ENCODE data around the gene JUP.
A peak's percentile ranks its signal among the peaks of the same experiment; 100 is the strongest.

The JUP gene

DNA sequence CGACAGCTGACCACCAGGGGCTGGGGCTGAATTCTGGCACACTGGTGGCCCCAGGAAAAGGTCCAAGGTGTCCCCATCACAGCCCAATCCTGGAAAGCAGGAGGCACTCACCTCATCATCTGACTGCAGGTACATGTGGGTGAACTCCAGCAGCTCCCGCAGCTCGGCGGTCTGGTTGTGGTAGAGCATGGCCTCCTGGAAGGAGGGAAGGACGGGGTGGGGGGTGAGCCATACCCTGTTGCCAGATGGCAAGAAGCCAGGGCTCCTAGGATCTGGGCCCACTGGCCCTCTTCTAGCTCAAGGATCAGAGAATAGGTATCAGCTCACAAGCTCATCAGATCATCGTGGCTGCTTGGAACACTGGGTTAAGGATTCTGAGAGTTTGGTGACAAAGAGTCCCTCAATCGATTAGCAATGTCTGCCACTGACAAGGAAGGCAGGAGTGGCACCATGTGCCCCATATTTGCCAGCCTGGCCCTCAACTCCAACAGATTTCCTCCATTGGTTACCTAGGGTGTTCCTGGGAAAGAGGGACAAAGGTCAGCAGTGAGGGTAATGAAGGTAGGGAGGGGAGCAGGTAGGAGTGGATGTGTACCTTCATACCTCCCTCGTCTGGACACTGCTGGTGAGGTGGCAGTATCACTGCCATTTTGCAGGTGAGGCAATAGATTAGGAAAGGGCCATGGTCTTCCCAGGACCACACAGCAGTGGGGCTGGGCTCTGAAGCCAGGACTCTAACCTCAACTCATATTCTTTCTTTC, 20.4 kb upstream of the JUP start:
- no peak for DNase-seq

DNA sequence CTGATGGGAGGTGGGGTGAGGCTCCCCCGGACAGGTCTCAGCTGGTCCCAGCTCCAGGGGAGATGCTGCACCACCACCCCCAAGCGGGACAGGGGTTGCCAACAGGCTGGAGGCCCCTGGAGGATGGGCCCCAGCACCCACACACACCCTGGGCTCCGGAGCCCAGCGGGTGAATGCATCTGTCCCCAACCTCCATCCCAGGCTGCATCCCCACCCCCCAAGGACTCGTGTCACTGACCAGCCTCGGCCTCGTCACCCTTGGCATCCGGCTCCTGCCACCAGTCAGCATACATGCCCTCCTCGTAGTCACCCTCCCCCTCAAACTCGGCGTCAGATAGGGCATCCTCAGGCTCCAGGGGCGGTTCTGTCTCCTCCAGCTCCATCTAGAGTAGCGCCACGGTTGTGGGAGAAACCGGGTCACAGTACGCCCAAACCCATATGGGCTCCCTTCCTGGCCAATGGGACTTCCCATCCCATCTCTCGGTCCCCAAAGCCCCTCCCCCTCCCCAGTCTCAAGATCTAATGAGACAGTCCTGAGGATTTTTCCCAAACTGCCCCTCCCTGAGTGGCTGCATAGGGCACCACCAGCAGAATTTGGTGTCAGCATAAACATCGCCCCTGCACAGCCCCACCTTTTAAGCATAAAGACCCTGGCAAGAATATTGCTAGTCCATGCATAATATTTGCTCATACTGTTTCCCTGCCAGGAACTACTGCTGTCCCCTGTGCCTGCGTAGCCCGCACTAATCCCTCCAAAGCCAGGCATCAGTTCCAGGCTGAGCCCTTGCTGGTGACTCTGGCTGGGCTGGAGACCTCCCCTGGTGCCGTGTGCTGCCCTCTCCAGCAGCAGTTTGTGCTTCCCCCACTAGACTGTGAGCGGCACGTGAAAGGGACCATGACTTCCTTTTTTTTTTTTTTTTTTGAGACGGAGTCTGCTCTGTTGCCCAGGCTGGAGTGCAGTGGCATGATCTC, 16.8 kb upstream of the JUP start:
- no peak for DNase-seq

DNA sequence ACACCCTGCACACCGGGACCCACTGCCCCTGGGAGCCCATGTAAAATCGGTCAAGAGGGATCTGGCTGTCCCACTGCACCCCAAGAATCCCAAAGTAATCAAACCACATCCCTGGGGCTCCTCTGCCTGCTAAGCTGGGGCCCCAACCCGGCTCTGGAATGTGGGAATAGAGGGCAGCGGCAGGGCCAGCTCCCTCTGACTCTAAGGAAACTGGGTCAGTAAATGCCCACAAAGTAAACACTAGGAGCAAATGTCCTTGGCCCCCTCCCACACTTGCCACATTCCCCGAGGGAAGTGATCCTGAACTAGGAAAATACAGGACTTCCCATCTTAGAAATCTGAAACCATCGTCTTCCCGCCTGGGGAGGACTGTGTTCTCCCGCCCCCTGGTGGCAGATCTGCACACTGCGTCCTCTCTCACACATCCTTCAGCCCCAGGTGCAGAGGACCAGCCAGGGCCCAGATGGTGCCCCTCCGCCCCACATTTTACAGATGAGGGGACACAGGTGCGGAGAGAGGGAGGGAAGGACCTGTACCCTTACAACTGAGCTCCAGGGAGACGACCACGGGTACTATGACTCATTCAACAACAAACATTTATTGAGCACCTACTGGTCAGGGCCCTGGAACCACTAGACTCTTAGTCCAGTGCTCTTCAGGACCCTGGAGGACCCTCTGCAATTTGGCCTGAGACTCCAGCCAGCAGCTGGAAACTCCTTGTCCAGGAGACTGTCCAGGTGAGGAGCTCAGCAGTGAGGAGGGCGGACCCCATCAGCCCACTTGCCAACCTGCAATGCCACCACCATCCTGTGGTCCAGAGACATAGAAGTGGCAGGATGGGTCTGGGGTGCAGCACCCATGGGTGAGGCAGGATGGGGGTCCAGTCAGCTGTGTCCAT, 15.1 kb upstream of the JUP start:
- peak in 1 of 2 experiments; percentile 59 for DNase-seq

DNA sequence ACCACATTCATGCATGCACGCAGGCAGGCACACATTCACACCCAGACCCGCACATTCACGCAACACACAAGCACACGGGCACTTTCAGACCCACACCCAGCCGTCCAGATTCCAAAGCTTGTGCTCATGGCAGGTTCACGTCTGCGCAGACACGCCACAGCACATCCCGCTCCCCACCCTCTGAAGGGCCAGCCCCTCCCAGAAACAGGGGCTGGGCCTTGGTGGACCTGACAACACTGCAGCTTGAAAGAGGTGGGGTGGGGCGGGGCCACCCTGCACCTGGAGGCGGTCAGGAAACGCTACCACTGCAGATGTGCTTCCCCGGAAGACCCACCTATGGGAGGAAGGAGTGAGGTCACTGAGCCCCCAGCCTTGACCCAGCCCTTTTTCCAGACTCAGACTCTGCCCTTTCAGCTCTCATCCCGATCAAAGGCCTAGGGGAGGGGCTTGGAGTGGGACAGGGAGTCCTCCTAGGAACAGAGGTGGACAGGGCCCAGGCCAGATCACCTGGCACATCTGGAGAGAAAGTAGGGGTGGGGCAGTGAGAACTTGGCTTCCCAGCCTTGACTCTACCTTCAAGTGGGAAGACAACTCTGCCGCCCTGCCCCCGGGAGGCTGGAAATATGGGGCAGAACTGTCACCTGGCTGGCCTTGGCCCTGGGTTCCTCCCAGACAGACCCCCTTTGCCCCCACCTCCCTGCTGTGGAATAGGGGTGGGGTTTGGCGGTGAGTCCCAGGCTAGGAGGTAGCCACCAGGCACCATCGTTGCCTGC, 14.3 kb upstream of the JUP start:
- no peak for DNase-seq

DNA sequence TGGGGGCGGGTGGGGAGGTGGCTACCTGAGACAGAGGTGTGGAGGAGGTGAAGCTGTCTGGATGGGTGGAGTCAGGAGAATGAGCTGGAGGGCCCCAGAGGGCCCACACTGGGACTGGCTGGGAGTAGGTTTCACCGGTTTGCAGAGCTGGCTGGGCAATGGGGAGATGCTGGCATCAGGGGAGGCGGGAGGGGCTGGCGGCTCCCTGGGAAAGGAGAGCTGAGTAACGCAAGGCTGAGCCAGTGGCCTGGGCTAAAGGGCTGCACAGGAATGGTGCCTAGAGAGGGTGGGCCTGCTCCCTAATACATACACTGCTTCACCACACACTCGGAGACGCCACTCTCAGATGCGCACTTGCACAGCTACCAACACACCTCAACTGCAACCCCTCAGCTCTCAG, 12.9 kb upstream of the JUP start:
- no peak for DNase-seq

DNA sequence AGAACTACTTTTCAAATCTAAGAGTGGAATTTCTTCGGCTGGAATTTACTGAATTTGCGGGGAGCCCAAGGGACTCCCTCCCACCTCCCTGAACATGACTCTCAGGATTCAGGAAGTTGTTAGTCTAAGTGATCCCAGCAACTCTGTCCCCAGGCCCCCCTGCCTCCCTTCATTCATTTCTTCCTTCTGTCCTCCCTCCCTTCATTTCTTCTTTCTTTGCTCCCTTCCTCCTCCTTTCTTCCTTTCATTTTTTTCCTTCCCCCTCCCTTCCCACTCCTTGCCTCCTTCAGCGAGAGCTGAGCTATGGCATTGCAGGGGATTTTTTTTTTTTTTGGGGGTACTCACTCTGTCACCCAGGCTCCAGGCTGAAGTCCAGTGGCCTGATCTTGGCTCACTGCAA, 10.9 kb upstream of the JUP start:
- DNase-seq, result no peak

DNA sequence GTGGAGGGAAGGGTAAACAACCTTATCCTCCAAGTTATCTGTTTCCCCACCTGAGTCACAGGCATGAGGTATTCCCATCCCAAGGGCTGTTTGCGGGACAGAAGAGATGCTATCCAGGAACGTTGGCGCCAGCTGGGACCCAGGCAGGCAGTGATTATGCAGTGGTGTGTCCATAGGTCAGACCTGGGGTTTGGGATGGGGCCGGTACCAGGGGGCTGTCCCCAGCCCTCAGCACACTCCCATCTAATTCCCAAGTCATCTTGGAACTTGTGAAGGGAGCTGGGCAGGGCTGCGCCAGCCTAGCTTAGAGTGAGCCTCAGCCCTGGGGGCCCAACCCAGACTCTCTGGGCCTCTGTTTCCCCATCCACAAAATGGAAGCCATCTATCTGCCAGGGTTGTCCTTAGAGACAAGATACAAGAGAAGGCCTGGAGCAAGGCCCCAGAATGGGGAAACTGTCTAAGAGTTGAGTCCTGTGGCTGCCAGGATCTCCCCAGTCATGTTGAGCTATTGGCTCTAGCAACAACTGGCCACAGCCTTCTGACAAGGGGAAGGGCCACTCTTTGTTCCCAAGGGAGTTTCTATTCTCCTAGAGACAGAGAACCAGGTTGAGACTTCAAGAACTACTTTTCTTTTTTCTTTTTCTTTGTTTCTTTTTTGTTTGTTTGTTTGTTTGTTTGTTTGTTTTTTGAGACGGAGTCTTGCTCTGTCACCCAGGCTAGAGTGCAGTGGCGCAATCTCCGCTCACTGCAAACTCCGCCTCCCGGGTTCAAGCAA, 9.8 kb upstream of the JUP start:
- no peak for DNase-seq

DNA sequence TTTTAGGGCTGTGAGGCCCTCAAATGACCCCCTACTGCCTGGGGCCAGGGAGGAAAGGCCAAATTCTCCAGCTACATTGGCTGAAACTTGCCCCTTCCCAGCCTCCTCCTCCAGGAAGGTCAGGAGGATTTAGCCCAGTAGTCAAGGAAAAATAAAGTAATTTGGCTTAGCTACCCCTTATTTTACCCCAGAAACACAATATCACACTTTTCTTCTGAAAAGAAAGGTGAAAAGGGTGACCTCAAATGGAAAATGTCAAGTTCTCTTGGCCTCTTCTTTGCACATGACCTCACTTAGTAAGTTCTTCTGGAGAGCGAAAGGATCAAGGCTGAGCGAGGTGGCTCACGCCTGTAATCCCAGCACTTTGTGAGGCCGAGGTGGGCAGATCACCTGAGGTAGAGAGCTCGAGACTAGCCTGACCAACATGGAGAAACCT, 8.0 kb upstream of the JUP start:
- DNase-seq, result no peak

DNA sequence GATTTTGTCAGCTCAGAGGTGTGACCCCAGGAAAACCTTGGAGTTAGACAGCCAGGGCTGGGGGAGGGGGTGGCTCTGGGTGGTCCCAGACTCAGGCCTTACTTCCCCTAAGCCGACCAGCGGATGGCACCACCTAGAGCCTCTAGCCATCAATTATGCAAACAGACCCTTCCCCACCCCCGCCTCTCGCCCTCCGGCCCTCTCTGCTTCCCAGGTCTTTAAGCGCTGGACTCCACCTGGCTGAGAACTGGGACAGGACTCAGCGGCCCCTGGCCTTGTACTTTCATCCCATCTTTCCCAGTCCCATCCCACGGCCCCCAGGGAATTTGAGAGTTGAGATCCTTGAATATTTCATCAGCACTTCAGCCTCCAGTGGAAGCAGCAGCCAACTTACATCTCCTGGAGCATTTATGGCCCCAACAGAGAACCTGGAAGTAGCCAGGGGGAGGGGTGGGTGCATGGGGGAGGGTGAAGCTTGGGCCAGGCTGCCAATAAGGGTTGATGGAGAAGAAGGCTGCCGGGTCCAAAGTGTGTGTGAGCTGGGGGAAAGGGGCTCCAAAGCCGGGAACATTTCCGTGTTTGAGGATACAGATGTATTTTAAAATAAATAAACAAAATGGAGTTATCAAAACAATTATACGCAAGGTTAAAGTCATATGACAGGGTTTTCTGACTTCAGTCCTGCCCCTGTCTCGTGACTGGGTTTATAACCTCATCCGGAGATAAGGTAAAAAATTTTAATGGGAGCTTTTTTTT, 7.5 kb upstream of the JUP start:
- no peak for DNase-seq

DNA sequence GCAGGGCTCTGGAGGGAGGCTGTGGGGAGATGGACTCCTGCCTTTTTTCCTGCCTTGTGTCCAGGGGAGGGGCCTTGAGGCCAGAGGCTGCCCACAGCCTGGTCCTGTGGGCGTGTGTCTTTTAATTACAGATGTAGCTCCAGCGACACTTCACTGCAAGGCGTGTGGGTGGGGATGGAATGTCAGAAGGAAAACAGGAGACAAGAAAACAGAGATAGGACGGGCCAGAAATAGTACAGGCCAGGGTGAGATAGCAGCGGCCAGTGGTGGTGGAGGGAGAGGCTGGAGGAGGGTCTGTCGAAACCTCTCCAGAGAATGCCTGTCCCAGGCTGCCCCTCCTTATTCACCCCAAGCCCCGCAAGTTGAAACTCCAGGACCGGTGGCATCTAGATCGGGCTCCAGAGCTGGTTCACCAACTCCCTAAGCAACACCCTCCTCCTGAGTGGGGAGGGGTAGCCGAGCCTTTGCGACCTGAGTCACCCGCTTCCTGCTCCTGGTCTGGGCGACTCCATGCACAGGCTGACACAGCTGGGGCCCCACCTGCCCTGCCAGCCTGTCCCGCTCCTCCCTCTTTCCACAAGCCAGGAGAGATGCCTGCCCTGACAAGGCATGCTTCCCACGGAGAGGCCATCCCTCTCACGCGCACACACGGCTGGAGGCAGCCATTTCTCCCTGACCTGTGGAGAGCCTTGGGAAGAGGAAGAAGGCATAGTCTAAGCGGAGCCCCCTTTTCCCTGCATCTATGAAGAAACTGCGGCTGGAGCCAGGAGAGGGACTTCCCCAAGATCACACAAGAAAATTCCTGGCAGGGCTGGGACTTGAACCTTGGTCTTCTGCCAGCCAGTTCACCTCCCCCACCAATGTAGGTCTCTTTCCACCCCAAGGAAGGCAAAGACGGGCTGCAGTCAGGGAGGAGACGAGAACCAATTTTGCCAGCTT, 6.6 kb upstream of the JUP start:
- DNase-seq, result peak; percentile 62 to 84

DNA sequence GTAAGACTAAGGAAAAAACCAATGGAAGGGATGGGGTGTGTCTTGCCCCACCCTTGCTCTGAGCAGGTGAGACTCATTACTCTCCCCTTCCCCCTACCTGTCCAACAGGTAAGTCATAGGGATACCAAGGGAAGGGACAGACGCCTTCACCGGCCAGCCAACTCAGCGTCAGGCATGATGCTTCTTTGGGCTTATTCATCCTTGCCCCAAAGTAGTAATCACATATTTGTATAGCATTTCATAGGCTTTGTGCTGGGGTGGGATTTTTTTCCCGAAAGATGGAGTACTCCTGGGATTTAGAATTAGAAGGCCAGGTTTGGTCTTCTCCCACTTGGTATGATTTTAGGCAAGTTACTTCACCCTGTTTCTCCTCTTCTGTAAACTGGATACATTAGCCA, 509 bp upstream of the JUP start:
- DNase-seq, result no peak

DNA sequence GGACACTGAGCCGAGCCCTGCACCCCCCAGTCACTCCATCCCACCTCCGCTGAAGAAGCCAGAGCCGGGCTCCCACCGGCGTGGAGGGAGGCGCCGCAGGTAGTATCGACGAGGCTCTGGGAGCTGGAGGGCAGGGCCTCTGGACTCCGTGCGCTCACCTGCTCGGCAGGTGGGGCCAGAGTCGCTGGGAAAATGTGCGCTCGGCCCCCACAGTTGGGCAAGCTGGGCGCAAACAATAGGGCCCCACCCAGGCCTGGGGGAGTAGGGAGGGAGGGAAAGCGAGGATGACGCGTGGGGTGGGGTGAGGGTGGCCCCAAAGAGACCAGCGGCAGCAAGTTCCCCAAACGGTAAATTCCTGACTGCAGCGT, 668 bp downstream of the JUP start:
- DNase-seq, result no peak

DNA sequence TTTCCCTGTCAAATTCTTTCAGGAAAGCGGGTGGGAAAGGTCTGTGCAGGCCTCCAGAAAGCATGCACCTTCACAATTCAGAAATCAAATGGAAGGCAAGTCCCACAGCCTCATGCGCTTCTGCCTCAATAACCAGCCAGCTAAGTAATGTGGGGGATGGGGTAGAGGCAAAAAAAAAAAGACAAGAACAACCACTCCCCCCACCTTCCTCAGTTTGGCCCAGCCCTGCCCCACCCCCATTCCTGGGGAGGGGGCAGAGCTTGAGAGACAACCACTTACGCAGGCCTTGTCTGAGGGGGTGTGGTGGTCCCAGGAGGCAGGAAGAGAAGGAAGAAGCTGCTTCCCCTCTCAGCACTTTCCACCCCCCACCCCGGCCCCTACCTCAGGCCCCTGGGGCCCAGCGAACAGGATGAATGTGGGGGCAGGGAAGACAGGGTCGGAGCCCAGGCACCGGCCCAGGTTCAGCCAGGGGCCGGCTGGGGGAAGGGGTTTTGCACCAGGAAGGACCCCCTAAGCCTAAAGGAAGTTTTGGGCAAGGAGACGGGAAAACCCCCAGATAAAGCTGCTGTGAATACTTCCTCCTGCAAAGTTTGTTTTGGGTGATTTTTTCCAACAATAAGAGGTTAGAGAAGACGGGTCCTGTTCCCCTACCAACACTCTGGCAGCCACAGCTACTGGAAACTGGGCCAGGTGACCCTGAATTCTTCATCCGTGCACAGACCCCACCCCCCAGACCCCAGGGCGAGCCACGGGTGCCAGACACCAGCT, 1.2 kb downstream of the JUP start:
- DNase-seq, result no peak

DNA sequence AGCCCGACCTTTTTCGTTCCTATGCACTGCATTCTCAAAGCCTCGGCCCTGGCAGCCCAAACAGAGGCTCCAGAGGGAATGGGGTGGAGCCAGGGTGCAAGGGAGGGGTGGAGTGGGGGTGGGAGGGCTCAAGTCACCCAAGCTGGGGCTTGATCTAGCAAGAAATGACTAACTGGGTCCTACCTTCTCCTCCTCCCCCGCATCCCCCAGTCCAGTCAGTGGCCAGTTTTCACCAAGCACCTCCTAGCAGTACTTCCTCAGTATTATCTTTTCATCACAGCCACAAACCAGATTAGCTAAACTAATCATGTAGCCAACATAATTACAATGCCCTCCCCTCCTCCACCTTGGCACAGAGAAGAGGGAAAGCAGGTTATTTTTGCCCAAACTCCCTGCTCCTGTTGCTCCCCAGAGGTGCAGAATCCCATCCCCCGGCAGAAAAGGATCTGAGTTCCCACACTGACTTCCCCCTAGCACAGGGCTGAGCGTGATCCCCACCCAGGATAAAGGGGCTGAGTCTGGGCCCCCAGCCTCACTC, 2.2 kb downstream of the JUP start:
- DNase-seq, result no peak

DNA sequence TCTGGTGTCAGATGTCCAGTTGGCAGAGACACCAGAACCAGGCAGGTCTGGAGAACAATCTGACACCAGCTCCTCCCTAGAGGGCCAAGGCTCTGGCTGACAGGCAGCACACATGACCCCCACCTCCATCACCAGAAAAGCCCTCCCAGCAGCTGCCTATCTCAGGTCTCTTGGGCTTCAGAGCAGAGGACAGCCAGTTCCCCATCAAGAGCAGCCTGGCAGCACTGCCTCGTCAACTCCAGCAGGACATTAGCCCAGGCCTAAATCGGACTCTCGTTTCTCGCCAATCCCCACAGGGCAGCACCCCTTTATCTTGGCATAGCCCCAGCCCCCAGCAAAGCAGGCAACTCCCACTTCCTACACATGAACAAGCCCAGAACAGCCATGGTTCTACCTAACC, 4.4 kb downstream of the JUP start:
- no peak for DNase-seq

DNA sequence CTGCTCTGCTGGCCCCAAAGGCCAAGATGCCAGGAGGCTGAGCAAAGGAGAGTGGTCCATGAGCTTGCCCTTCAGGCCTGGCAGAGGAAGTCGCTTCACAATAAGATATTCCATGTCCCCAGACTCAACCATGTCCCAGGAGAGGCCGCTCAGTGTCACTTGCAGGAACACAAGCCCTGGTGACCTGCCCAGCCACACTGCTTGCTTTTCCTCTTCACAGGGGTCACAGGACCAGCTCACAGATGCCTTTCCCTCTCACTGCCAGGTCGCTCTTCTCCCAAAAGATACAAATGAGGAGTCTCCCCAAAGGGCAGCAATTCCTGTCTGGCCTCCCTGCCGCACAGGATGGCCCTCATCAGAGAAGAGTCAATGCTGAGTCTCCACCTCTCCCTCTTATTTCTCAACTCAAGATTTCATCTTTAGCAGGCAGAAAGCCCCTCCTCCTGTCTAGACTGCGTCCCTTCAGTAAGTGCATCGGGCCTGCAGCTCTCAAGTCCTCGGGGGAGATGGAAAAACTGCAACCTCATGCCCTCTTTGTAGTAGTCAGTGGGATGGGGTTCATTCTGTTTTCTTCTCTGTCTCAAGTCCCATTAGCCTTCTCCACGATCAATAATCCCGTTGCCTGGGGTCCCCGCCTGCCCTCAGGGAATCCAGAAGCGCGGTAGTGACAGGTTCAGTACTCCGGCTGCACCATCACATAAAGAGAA, 5.0 kb downstream of the JUP start:
- no peak for DNase-seq

DNA sequence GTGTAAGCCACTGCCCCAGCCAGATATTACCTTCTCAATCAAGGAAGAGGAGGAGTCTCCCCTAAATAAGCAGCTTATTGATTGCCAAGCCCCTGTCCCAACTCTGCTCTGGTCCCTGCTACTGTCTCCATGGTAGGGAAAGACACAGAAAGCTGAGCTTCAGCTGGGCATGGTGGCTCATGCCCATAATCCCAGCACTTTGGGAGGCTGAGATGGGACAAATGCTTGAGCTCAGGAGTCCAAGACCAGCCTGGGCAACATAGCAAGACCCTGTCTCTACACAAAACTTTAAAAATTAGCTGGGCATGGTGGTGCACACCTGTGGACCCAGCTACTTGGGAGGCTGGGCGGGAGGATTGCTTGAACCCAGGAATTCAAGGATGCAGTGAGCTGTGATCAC, 6.6 kb downstream of the JUP start:
- DNase-seq, result no peak

All from SW 1271 (cell line).